PC-9 (cell line): ENCODE measurements around the gene SORD. TPM values are rescaled to one million over a fixed set of nuclear protein-coding genes. Genes with fewer than 3 reads are reported as not detected.

Experiments
- BruUV-seq: library from RNA; stranded (reverse); fragments of 400-500 nt; replicated peaks from 2 replicates; lab custom pipeline; 2021; lab: Mats Ljungman, UMichigan
- CTCF ChIA-PET: fragments of 300-600 bp; sonication (Branson Sonifier 250); formaldehyde crosslinking; loops from one replicate; lab custom pipeline; 2022; ENCODE audit warnings: antibody characterized with exemption; lab: Charles Lee
- POLR2A ChIA-PET: fragments of 300-600 bp; sonication (Branson Sonifier 250); formaldehyde crosslinking; loops from one replicate; lab custom pipeline; 2022; ENCODE audit warnings: antibody characterized with exemption; ENCODE audit not compliant: unreplicated experiment; lab: Charles Lee
- DNase-seq, 2 experiments: peaks; one replicate each; pipeline versions ENCODE4 v3.0.0 to v3.0.0-alpha.2; 2015 to 2022; ENCODE audit warnings: mixed read lengths in 1 of 2
- H2AFZ ChIP-seq: fragments of 200-600 bp; sonication (generic); 2 replicates; pipeline ENCODE4 v1.8.1; 2017; ENCODE audit warnings: antibody characterized with exemption
- H3F3A ChIP-seq: fragments of 200-600 bp; sonication (generic); 2 replicates; pipeline ENCODE4 v1.8.1; 2017; ENCODE audit warnings: antibody characterized with exemption, mild to moderate bottlenecking, low read depth; ENCODE audit not compliant: insufficient read depth
- H3K27ac ChIP-seq: fragments of 200-600 bp; sonication (generic); 2 replicates; pipeline ENCODE4 v1.6.1; 2016; ENCODE audit warnings: mixed run types
- H3K27me3 ChIP-seq: fragments of 200-600 bp; sonication (generic); 2 replicates; pipeline ENCODE4 v1.6.1; 2016; ENCODE audit warnings: low read depth, mixed run types; ENCODE audit not compliant: insufficient read depth
- H3K36me3 ChIP-seq: fragments of 200-600 bp; sonication (generic); 2 replicates; pipeline ENCODE4 v1.6.1; 2016; ENCODE audit warnings: low read depth, mixed run types
- H3K4me1 ChIP-seq: fragments of 200-600 bp; sonication (generic); replicated peaks from 2 replicates; pipeline ENCODE4 v1.6.1; 2016; ENCODE audit warnings: mixed run types; ENCODE audit not compliant: insufficient read depth
- H3K4me2 ChIP-seq: fragments of 200-600 bp; sonication (generic); 2 replicates; pipeline ENCODE4 v1.6.1; 2017; ENCODE audit warnings: mixed run types
- H3K4me3 ChIP-seq: fragments of 200-600 bp; sonication (generic); 2 replicates; pipeline ENCODE4 v1.6.1; 2016; ENCODE audit warnings: mixed run types
- H3K79me2 ChIP-seq: fragments of 200-600 bp; sonication (generic); 2 replicates; pipeline ENCODE4 v1.6.1; 2017; ENCODE audit warnings: low read depth, mixed run types
- H3K9me2 ChIP-seq: fragments of 200-600 bp; sonication (generic); 2 replicates; pipeline ENCODE4 v1.8.1; 2017; ENCODE audit warnings: mild to moderate bottlenecking; ENCODE audit not compliant: insufficient read depth
- H3K9me3 ChIP-seq: fragments of 200-600 bp; sonication (generic); 2 replicates; pipeline ENCODE4 v1.8.1; 2016; ENCODE audit warnings: low read depth; ENCODE audit not compliant: insufficient read depth
- H4K20me1 ChIP-seq: fragments of 200-600 bp; sonication (generic); 2 replicates; pipeline ENCODE4 v1.8.1; 2017; ENCODE audit not compliant: insufficient read depth
- EZH2 ChIP-seq: fragments of 200-600 bp; sonication (generic); IDR thresholded peaks from 2 replicates; pipeline ENCODE4 v1.8.0; 2017; ENCODE audit warnings: antibody characterized with exemption, low read depth
- intact Hi-C: fragments of 100-400 bp; cut with micrococcal nuclease; formaldehyde crosslinking; loops from one replicate; pipeline ENCODE4 v1.10.0; 2022; ENCODE audit not compliant: unreplicated experiment
- total RNA-seq: library from RNA; stranded (reverse); gene quantifications from 2 replicates; pipeline ENCODE4 v1.2.3, GENCODE V29; 2021
- TF ChIP-seq, protein P1 (sequence below): fragments of 200-600 bp; sonication (generic); conservative IDR thresholded peaks from 2 replicates; pipeline ENCODE4 v1.6.1; 2017; ENCODE audit warnings: mixed run types, antibody characterized with exemption, mild to moderate bottlenecking, moderate library complexity

SORD gene
- total RNA-seq, 1 experiment from 2014 or later = 66.4 TPM

DNA sequence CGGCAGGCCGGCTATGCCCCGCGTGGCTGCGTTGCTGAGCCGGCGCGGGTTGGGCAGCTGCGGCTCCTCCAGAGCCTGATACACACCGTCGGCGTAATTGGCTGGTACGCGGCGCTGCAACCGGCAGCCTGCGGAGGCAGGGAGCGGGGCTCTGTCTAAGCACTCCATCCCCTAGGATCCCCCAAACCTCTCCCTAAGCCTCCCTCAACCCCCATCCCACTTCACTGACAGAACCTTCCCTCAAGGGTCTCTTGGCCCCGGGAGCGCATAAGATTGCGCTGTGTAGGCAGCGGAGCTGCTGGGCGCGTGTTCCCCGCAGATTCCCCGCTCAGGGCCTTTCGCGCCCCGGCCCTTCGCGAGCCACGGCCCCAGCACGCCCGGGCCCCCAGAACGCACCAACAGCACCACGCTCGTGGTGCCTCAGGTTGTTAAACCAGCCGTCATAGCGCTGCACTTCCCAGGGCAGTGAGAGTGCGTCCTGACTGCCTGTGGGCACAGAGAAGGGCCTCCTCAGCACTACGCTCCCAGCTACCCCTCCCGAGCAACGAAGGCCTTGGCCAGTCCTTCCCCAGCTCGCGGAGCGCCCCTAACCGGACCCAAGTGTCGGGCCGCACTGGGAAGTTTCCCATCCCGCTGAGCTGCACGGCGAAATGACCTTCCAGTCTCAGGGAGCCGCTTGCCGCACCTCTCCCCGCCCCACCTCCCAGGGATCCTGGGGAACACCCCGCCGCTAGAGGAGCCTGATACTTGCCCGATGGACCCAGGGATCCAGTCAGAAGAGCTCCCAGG is 89.8 kb downstream of the SORD start:
- Histone ChIP-seq H3K9me2 (no peaks in the 10 kb centered on the region), H4K20me1 (no peaks in the 10 kb centered on the region), H3K27ac (no peak overlapping the region), H3K9me3 (no peaks in the 10 kb centered on the region), H3K4me3 (no peak overlapping the region), H3K4me1 (no peaks in the 10 kb centered on the region), H2AFZ (no peak overlapping the region), H3F3A (no peaks in the 10 kb centered on the region), H3K79me2 (no peaks in the 10 kb centered on the region), H3K36me3 (no peaks in the 10 kb centered on the region), H3K27me3 (peaks cover 3% of the 10 kb centered on the region; the same call in 1 of the 2 replicates), H3K4me2 (no peak overlapping the region)
- intact Hi-C loops = no loop called here
- TF ChIP-seq EZH2 = no peak
- TF ChIP-seq, protein P1, sequence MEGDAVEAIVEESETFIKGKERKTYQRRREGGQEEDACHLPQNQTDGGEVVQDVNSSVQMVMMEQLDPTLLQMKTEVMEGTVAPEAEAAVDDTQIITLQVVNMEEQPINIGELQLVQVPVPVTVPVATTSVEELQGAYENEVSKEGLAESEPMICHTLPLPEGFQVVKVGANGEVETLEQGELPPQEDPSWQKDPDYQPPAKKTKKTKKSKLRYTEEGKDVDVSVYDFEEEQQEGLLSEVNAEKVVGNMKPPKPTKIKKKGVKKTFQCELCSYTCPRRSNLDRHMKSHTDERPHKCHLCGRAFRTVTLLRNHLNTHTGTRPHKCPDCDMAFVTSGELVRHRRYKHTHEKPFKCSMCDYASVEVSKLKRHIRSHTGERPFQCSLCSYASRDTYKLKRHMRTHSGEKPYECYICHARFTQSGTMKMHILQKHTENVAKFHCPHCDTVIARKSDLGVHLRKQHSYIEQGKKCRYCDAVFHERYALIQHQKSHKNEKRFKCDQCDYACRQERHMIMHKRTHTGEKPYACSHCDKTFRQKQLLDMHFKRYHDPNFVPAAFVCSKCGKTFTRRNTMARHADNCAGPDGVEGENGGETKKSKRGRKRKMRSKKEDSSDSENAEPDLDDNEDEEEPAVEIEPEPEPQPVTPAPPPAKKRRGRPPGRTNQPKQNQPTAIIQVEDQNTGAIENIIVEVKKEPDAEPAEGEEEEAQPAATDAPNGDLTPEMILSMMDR = no peak
- POLR2A ChIA-PET = interaction anchor here (0.5 kb wide), 1 partner anchor 11 kb away, joined by 3 read pairs; no protein-coding TSS in a partner anchor
- BruUV-seq = no TSS peak
- CTCF ChIA-PET = no interaction called here
- no peak for DNase-seq

DNA sequence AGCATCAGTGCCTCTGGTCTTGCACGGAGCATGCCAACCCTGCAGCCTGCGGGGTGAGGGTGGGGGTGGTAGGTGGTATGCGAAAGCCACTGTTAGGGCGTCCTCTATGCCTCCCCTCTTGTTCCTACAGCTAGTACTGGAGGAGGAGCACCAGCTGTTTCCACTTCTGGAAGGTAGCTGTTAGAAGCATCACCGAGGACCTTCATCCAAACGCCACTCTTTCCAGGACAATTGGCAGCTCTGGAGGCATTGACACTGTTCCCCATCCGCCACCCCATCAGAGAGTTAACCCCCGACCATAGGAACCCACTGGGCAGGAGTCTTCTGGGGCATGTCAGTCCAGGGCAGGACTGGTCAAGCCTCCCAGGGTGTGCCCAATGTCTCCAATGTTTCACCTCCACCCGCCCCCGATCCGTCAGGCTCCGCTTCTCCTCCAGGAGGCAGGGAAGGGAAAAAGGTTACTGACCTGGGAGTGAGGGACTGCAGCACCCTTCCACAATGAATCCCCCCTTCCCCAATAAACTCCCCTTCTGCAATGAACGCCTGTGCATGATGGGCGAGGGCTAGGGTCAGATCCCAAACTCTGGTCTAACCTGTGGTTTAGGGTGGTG is 90.5 kb downstream of the SORD start:
- CTCF ChIA-PET = no interaction called here
- no peak for DNase-seq
- Histone ChIP-seq H2AFZ (no peak overlapping the region), H3K27me3 (peaks cover 3% of the 10 kb centered on the region; the same call in 1 of the 2 replicates), H3K27ac (no peak overlapping the region), H3K4me1 (no peaks in the 10 kb centered on the region), H3K79me2 (no peaks in the 10 kb centered on the region), H3K4me2 (no peak overlapping the region), H3K36me3 (no peaks in the 10 kb centered on the region), H3K9me2 (no peaks in the 10 kb centered on the region), H3K9me3 (no peaks in the 10 kb centered on the region), H3K4me3 (no peak overlapping the region), H3F3A (no peaks in the 10 kb centered on the region), H4K20me1 (no peaks in the 10 kb centered on the region)
- no TSS peak for BruUV-seq
- intact Hi-C loops = no loop called here
- POLR2A ChIA-PET = interaction anchor here (0.5 kb wide), 1 partner anchor 11 kb away, joined by 3 read pairs; no protein-coding TSS in a partner anchor
- TF ChIP-seq, protein P1 = no peak
- no peak for TF ChIP-seq EZH2

DNA sequence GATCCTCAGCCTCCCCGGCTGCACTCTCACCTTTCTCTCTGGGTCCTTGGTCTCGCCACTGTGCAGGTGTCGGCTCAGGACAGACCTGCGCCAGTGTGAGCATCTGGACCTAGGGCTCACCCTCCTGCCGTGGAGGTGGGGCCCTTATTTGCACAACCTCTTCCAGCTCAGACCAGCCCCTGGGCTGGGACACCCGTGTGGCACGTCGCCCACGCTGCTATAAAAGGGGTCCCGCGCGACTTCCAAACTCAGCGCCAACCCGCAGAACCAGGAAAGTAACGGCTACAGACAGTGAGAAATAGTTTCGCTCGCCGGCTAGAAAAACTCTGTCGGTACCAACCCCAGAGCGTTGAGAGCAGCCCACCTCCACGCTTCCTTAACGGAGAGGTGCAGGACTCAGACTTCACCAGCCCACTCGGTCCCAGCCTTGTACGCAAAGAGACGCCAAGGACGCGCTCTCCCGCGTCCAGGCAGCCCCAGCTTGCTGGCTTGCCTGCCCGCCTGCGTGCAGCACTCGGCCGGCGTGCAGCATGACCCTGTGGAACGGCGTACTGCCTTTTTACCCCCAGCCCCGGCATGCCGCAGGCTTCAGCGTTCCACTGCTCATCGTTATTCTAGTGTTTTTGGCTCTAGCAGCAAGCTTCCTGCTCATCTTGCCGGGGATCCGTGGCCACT is 91.2 kb downstream of the SORD start, which contains the start of the genes DUOX2 and DUOXA2:
TSS of gene DUOX2 (minus strand) at position 97 of the 675 bp plus-strand sequence. CDS start 761 bp downstream, outside the sequence.
TSS of gene DUOXA2 (plus strand) at position 251 of the 675 bp plus-strand sequence. CDS start at position 531, 280 bp downstream.
- Histone ChIP-seq H3K4me1 (no peaks in the 10 kb centered on the region), H3F3A (no peaks in the 10 kb centered on the region), H3K4me2 (no peak within 1 kb of the TSS), H3K4me3 (no peak within 1 kb of the TSS), H3K9me2 (no peaks in the 10 kb centered on the region), H3K9me3 (no peaks in the 10 kb centered on the region), H3K36me3 (no peaks in the 10 kb centered on the region), H3K27ac (no peak within 1 kb of the TSS), H4K20me1 (no peaks in the 10 kb centered on the region), H3K79me2 (no peaks in the 10 kb centered on the region), H2AFZ (no peak within 1 kb of the TSS), H3K27me3 (peaks cover 3% of the 10 kb centered on the region; the same call in 1 of the 2 replicates)
- intact Hi-C loops = no loop called here
- no peak for DNase-seq
- POLR2A ChIA-PET = no interaction called here
- CTCF ChIA-PET = no interaction called here
- BruUV-seq = no TSS peak
- no peak for TF ChIP-seq EZH2
- TF ChIP-seq, protein P1 = no peak
